Progenitor cell of endocrine pancreas (in vitro differentiated cells): ENCODE results near the gene TNNI2. TPM values are rescaled to one million over a fixed set of nuclear protein-coding genes. Genes with fewer than 3 reads are reported as not detected.
"Not testable (repeated sequence)": the region's sequence is repeated elsewhere in the genome, so short reads cannot be mapped to it uniquely, and the experiment has no call there.

Experiments
- DNase-seq: peaks from one replicate; pipeline ENCODE4 v3.0.0; 2021; ENCODE audit warnings: low spot score; ENCODE audit not compliant: unreplicated experiment
- H3K27ac Mint-ChIP-seq: 2 replicates; pipeline ENCODE4 v1.8.0; 2021; ENCODE audit warnings: mild to moderate bottlenecking, moderate library complexity, mixed read lengths
- H3K27me3 Mint-ChIP-seq: 2 replicates; pipeline ENCODE4 v1.8.0; 2021; ENCODE audit warnings: mixed read lengths
- H3K36me3 Mint-ChIP-seq: 2 replicates; pipeline ENCODE4 v1.8.0; 2022; ENCODE audit warnings: mixed read lengths; ENCODE audit not compliant: insufficient read depth
- H3K4me1 Mint-ChIP-seq: 2 replicates; pipeline ENCODE4 v1.8.0; 2021; ENCODE audit warnings: low read depth, mixed read lengths
- H3K4me3 Mint-ChIP-seq: 2 replicates; pipeline ENCODE4 v1.8.0; 2021; ENCODE audit warnings: low read depth, mild to moderate bottlenecking, moderate library complexity, mixed read lengths
- H3K9me3 Mint-ChIP-seq: 2 replicates; pipeline ENCODE4 v1.8.0; 2021; ENCODE audit warnings: low read depth, mixed read lengths
- total RNA-seq: library from RNA; stranded (reverse); gene quantifications from 2 replicates; pipeline ENCODE4 v1.2.1, GENCODE V29; 2021
- TF ChIP-seq, protein P1 (sequence below): fragments of 200-600 bp; sonication (generic); IDR thresholded peaks from one replicate; pipeline ENCODE4 v1.5.0; 2021; ENCODE audit warnings: antibody characterized with exemption, mild to moderate bottlenecking; ENCODE audit not compliant: unreplicated experiment

TNNI2 gene
- total RNA-seq, 1 donor from 2014 or later = 0.55 TPM

- Mint-ChIP-seq H3K27me3 (peaks cover 43% of the 10 kb centered on the region), H3K27ac (no peak overlapping the region), H3K4me3 (no peak overlapping the region), H3K4me1 (no peaks in the 10 kb centered on the region), H3K9me3 (no peaks in the 10 kb centered on the region), H3K36me3 (no peaks in the 10 kb centered on the region)
- TF ChIP-seq, protein P1, sequence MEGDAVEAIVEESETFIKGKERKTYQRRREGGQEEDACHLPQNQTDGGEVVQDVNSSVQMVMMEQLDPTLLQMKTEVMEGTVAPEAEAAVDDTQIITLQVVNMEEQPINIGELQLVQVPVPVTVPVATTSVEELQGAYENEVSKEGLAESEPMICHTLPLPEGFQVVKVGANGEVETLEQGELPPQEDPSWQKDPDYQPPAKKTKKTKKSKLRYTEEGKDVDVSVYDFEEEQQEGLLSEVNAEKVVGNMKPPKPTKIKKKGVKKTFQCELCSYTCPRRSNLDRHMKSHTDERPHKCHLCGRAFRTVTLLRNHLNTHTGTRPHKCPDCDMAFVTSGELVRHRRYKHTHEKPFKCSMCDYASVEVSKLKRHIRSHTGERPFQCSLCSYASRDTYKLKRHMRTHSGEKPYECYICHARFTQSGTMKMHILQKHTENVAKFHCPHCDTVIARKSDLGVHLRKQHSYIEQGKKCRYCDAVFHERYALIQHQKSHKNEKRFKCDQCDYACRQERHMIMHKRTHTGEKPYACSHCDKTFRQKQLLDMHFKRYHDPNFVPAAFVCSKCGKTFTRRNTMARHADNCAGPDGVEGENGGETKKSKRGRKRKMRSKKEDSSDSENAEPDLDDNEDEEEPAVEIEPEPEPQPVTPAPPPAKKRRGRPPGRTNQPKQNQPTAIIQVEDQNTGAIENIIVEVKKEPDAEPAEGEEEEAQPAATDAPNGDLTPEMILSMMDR = no peak
- DNase-seq = no peak
Observed at GRCh38 chr11:1797391-1798125, 41.2 kb upstream of the TNNI2 start.

DNA sequence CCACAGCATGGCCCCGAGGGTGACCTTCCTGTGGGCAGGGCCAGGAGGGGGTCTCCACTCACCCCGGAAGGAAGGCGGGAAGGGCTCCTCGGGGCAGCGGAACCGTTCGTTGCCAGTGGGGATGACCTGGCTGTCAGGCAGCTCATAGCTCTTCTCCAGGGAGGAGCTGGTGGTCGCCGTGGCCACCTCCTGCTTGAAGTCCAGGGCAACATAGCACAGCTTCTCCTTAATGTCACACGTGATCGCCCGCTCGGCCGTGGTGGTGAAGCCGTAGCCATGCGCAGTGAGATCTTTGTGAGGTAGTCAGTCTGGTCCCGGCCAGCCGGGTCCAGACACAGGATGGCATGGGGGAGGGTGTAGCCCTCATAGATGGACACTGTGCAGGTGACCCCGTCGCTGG is 35.5 kb upstream of the TNNI2 start:
- no peak overlapping the region for H3K27ac Mint-ChIP-seq
- H3K9me3 Mint-ChIP-seq = no peaks in the 10 kb centered on the region
- no peaks in the 10 kb centered on the region for H3K36me3 Mint-ChIP-seq
- TF ChIP-seq, protein P1 = no peak
- H3K4me3 Mint-ChIP-seq = no peak overlapping the region
- peaks cover 8% of the 10 kb centered on the region for H3K4me1 Mint-ChIP-seq
- DNase-seq = no peak
- H3K27me3 Mint-ChIP-seq = peaks cover 21% of the 10 kb centered on the region

DNA sequence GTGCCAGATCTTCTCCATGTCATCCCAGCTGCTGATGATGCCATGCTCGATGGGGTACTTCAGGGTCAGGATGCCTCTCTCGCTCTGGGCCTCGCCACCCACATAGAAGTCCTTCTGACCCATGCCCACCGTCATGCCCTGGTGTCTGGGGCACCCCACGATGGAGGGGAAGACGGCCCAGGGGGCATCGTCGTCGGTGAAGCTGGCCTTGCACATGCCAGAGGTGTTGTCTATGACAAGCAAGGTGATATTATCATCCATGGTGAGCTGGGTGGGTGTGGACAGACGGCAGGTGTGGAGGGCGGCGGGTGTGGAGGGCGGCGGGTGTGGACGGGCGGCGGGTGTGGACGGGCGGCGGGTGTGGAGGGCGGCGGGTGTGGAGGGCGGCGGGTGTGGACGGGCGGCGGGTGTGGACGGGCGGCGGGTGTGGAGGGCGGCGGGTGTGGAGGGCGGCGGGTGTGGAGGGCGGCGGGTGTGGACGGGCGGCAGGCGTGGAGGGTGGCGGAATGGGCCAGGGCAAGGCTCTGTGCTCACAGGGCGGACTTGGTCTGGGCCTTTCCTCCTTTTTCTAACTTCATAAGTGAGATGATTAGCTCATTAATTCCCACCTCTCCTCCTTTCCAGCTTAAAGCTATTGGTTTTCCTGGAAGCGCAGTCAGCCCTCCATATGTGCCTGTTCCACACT is 34.8 kb upstream of the TNNI2 start:
- not testable (repeated sequence) for H3K9me3 Mint-ChIP-seq, DNase-seq, H3K4me3 Mint-ChIP-seq, H3K36me3 Mint-ChIP-seq, H3K27ac Mint-ChIP-seq, H3K4me1 Mint-ChIP-seq
- H3K27me3 Mint-ChIP-seq = peaks cover 19% of the 10 kb centered on the region

DNA sequence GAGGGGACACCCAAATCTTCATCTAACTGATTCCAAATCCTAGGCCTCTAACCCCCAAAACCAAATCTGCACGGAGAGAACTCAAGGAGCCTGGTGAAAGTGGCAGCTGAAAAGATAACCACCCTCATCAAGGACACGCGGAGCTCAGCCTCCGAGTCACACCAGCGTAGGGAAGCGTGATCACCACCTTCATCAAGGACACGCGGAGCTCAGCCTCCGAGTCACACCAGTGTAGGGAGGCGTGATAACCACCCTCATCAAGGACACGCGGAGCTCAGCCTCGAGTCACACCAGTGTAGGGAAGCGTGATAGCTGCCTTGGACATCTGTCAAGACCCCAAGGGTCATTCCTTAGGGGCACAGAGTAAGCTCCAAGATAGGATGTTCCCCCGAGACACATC is 33.3 kb upstream of the TNNI2 start:
- Mint-ChIP-seq H3K9me3 (peaks cover 3% of the 10 kb centered on the region), H3K4me3 (no peak overlapping the region), H3K4me1 (peaks cover 8% of the 10 kb centered on the region), H3K27ac (no peak overlapping the region), H3K27me3 (peaks cover 22% of the 10 kb centered on the region), H3K36me3 (no peaks in the 10 kb centered on the region)
- DNase-seq = no peak
- TF ChIP-seq, protein P1 = no peak

DNA sequence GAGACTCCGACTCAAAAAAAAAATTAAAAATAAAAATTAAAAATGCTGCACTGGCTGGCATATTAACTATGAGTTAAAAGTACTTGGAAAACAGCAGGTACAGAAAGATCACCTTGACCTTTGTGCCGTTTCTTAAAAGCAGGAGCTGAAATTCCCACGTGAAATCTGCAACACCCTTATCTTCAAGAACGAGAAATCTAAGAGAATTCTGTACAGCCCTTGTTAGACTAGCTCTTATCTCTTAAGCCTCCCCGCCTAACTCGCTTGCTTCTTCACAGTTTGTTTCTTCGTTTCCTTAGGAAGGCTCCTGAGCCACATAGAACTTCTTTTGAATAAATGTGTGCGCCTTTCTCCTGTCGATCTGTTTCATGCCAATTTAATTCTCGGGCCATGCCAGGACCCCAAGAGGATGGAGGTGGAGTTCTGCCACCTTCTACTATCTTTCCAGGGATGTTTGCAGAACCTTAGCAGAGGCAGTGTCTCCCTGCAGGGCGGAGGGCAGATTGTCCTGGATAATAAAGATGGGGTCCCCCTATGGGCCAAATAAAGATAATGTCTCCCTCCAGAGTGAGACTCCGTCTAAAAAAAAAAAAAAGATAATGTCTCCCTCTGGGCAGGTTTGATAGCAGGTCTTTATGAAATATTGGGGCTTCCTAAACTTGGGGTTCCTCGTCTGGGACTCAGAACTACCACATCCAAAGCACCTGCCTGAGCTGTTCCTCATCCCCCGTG is 31.4 kb upstream of the TNNI2 start:
- peaks cover 22% of the 10 kb centered on the region for H3K27me3 Mint-ChIP-seq
- H3K4me3 Mint-ChIP-seq = no peak overlapping the region
- peaks cover 8% of the 10 kb centered on the region for H3K4me1 Mint-ChIP-seq
- TF ChIP-seq, protein P1 = peak; percentile 11
- no peak for DNase-seq
- no peak overlapping the region for H3K27ac Mint-ChIP-seq
- H3K9me3 Mint-ChIP-seq = peaks cover 3% of the 10 kb centered on the region
- no peaks in the 10 kb centered on the region for H3K36me3 Mint-ChIP-seq
